ENCODE results near the gene POLE3.
"Not testable (repeated sequence)": the region's sequence is repeated elsewhere in the genome, so short reads cannot be mapped to it uniquely, and the experiment has no call there.

The POLE3 gene

GRCh38 chr9:113376634-113377567 is 33.6 kb downstream of the POLE3 start, which contains the start of gene HDHD3:
Gene HDHD3 (minus strand): TSS chr9:113376986. CDS start chr9:113374354, 2,632 bp downstream.
- peak; percentile 67 for DNase-seq (ENCODE audit: low spot score)

- no peak for DNase-seq (ENCODE audit: low spot score)
These were observed 35.1 kb downstream of the POLE3 start for GRCh38 chr9:113375057-113376023.

DNA sequence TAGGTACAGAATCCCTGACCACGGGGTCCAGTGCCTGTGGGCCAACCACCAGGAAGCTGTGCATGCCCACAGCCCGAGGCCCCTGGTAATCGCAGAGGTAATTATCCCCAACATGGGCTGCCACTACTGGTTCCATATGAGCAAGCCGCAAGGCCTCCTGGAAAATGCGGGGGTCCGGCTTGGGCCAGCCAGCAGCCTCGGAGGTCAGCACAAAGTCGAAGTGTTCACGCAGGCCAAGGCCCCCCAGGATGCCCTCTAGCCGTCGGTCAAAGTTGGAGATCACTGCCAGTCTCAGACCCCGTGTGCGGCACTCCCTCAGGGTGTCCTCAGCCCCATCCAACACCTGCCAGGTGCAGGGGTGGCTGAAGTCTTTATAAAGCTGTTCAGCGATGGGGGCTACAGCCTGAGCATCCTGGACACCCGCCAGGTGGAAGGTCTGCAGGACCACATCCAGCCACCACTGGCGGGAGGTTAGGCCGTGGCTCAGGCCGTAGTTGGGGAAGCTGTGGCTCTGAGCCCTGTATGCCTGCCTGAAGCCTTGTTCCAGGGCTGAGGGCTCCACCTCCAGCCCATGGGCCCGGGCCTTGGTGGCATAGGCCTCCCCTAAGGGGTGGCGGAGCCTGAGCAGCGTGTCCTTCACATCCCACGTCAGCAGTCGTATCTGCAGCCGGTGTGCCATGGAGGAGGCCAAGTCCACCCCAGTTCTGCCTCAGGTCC is 36.6 kb downstream of the POLE3 start:
- no peak for DNase-seq (ENCODE audit: low spot score)

DNA sequence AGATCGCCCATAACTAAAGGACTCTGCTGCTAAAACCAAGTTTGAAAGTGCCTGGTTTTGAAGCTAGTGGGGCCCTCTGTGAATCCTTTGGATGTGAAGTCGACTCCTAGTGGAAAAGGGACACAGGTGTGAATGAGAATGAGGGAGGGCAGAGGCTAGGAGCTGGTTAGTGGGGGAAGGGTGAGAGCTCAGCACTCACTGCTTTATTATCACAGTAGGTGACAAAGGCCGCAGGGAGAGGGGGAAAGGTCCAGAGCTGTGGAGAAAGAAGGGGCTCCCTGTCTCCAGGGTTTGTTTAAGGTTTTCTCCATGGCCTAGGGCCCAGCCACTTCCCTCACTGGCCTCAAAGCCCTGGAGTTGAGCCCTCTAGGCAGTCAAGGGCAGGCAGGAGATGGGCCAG is 37.2 kb downstream of the POLE3 start:
- DNase-seq (ENCODE audit: low spot score), result no peak

- no peak for DNase-seq (ENCODE audit: low spot score)
These were observed 38.4 kb downstream of the POLE3 start for GRCh38 chr9:113372059-113372458.

DNA sequence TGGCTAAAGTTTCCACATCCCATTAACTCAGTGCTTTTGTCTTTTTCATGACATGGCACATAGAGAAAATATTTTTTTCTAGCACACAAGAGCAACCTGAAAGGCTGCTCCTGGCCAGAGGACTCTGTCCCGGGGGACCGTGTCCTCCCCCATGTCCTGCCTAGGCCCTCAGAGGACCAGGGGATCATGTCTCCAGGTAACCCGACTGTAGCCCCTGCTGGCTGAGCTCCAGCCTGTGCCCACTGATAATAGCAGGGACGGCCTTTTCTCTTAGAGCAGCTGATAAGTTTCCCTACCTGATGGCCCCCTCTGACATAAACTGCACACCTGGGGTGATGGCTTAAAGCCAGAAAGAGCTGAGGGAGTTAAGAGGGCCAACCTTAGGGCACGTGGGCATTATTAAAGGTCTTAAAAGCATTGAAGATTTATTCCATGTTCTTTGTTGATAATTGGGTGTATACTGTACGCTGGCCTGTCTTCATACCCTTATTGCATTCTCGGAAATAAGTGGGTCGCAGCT is 39.6 kb downstream of the POLE3 start:
- DNase-seq (ENCODE audit: low spot score), result no peak

DNA sequence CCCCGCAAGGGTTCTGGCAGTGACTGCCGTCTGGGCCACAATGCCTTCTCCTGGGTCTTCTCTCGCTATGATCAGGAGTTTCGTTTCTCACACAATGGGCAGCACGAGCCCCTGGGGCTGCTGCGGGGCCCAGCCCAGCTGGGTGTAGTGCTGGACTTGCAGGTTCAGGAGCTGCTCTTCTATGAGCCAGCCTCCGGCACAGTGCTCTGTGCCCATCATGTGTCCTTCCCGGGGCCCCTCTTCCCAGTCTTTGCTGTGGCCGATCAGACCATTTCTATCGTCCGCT is 40.7 kb downstream of the POLE3 start:
- no peak for DNase-seq (ENCODE audit: low spot score)

- DNase-seq (ENCODE audit: low spot score), result no peak
These were observed 41.3 kb downstream of the POLE3 start for GRCh38 chr9:113368982-113369854.

GRCh38 chr9:113368348-113368981 is 42.0 kb downstream of the POLE3 start:
- no peak for DNase-seq (ENCODE audit: low spot score)

DNA sequence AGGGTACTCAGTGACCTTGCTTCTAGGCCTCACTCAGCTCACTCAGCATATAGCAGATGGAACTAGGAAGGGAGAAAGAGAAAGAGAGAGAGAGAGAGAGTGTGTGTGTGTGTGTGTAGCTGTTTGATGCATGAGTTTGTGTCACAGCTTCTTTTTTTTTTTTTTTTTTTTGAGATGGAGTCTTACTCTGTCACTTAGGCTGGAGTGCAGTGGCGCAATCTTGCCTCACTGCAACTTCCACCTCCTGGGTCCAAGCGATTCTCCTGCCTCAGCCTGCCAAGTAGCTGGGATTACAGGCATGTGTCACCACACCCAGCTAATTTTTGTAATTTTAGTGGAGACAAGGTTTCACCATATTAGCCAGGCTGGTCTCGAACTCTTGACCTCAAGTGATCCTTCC is 44.8 kb downstream of the POLE3 start:
- DNase-seq (ENCODE audit: low spot score), result not testable (repeated sequence)

DNA sequence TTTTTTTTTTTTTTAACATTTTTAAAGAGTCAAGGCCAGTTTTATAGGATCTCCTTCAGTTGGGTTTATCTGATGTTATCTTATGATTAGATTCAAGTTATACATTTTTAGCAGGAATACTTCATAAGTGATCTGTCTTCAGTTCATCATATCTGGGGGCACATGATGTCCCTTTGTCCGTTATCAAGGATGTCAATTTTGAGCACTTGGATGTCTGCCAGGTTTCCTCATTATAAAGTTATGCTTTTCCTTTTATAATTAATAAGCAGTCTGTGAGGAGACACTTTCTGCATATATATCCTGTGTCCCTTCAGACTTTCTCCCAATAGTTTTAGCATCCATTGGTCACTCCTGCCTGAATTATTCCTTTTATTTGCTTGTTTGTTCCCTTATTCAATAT is 45.5 kb downstream of the POLE3 start:
- DNase-seq (ENCODE audit: low spot score), result no peak

DNA sequence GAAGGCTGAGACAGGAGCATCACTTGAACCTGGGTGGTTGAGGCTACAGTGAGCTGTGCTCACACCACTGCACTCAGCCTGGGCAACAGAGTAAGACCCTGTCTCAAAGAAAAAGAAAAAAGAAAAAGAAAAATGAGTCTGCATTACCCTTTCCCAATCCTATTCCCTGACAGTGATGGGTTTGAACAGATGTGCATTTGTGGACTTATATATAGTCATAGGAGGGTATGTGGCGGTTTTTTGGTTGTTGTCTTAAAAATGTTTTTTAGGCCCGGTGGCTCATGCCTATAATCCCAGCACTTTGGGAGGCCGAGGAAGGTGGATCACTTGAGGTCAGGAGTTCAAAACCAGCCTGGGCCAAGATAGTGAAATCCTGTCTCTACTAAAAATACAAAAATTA is 47.1 kb downstream of the POLE3 start:
- no peak for DNase-seq (ENCODE audit: low spot score)

DNA sequence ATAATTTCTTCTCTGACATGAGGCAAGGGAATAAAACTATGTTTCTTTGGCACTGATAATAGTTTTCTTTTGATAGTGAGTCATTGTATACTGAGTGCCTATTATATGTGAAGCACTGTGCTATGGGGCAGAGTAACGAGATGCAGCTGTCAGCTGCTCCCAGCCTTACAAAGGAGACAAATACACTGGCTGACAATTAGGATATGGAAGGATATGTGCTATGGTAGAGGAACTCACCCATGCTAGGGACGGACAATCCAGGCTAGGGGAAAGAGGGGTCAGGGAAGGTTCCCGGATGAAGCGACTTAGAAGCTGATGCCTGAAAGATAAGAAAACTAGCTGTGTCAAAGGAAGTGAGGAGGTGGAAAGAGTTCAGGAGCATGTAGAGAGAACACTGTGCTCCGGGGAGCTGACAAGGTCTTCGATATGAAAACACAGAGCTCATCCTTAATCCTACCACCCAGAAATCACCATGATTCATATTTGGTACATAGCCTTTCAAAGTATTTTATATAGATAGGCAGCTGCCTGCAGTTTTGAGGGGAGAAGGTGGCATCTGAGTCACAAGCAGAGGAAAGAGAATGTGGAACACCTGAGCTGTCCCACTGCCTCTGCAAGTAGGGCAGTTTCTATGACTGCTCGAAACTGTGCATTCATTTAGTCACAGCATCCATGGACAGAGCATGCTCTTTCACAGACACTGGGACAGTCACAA is 49.0 kb downstream of the POLE3 start:
- DNase-seq (ENCODE audit: low spot score), result no peak

- no peak for DNase-seq (ENCODE audit: low spot score)
These were observed 50.1 kb downstream of the POLE3 start for GRCh38 chr9:113360242-113360842.

DNA sequence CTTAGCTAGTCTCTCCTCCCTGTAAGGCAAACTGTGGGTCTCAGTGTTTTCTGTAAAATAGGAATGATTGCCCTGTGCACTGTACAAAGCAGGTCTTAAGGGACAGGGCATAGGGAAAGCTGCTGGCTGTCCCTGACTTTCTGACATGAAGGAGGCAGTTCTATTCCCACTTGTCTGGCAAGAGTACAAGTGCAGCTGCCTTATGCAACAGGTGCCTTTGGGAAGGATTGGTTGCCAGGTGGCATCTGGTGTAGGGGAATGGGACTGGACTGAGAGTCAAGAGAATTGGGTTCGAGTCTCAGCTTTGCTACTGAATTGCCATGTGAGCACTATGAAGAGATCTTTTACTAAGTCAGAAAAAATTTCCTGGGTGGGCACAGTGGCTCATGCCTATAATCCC is 51.1 kb downstream of the POLE3 start:
- DNase-seq (ENCODE audit: low spot score), result no peak
